Erythroblast (primary cell): ENCODE measurements around the gene NBEA.

Experiments
- GATA1 ChIP-seq: IDR thresholded peaks from 2 replicates; pipeline ENCODE4 v1.6.1; 2011; ENCODE audit warnings: low read depth, mild to moderate bottlenecking, control low read depth, low read length, moderate library complexity
- POLR2A ChIP-seq: IDR thresholded peaks from 2 replicates; pipeline ENCODE4 v1.6.1; 2011; ENCODE audit warnings: mild to moderate bottlenecking, low read length

- TF ChIP-seq POLR2A (no peak), GATA1 (no peak)
Measured at GRCh38 chr13:35457258-35457657, 515.2 kb downstream of the NBEA start.
